HG03139 (cell line): Measurements from ENCODE around the gene CCDC146.
A peak's percentile ranks its signal among the peaks of the same experiment; 100 is the strongest.
"Not testable (repeated sequence)": the region's sequence is repeated elsewhere in the genome, so short reads cannot be mapped to it uniquely, and the experiment has no call there.

Experiments used
- ATAC-seq: cut with Tn5 transposase; IDR thresholded peaks from one replicate; pipeline ENCODE4 v1.9.1; 2021; ENCODE audit not compliant: unreplicated experiment

CCDC146 gene

GRCh38 chr7:77138668-77139067 lies 16.3 kb downstream of the CCDC146 start:
- ATAC-seq, result not testable (repeated sequence)

- ATAC-seq, result not testable (repeated sequence)
Observed at GRCh38 chr7:77140291-77140690, 17.9 kb downstream of the CCDC146 start.

- not testable (repeated sequence) for ATAC-seq
Observed at GRCh38 chr7:77152232-77152631, 29.8 kb downstream of the CCDC146 start.

GRCh38 chr7:77154917-77155464 lies 32.6 kb downstream of the CCDC146 start:
- ATAC-seq, result peak; percentile 39

GRCh38 chr7:77155601-77156377 lies 33.4 kb downstream of the CCDC146 start:
- not testable (repeated sequence) for ATAC-seq

GRCh38 chr7:77157034-77157433 lies 34.6 kb downstream of the CCDC146 start:
- peak; percentile 67 for ATAC-seq

GRCh38 chr7:77157446-77157845 lies 35.0 kb downstream of the CCDC146 start:
- peak; percentile 59 for ATAC-seq

- not testable (repeated sequence) for ATAC-seq
Observed at GRCh38 chr7:77171073-77171472, 48.7 kb downstream of the CCDC146 start.

GRCh38 chr7:77172437-77173172 lies 50.2 kb downstream of the CCDC146 start:
- not testable (repeated sequence) for ATAC-seq

- ATAC-seq, result not testable (repeated sequence)
Observed at GRCh38 chr7:77174418-77174817, 52.0 kb downstream of the CCDC146 start.

- ATAC-seq, result not testable (repeated sequence)
Observed at GRCh38 chr7:77175274-77175800, 52.9 kb downstream of the CCDC146 start.

GRCh38 chr7:77177321-77177904 lies 55.0 kb downstream of the CCDC146 start:
- not testable (repeated sequence) for ATAC-seq

GRCh38 chr7:77178024-77178423 lies 55.6 kb downstream of the CCDC146 start:
- ATAC-seq, result not testable (repeated sequence)

GRCh38 chr7:77181015-77181595 lies 58.7 kb downstream of the CCDC146 start:
- no peak for ATAC-seq

GRCh38 chr7:77181734-77182133 lies 59.3 kb downstream of the CCDC146 start:
- no peak for ATAC-seq

- ATAC-seq, result no peak
Observed at GRCh38 chr7:77182261-77182660, 59.8 kb downstream of the CCDC146 start.

GRCh38 chr7:77184463-77184862 lies 62.0 kb downstream of the CCDC146 start:
- no peak for ATAC-seq

- ATAC-seq, result no peak
Observed at GRCh38 chr7:77184990-77185389, 62.6 kb downstream of the CCDC146 start.

- ATAC-seq, result no peak
Observed at GRCh38 chr7:77185866-77186265, 63.5 kb downstream of the CCDC146 start.

- no peak for ATAC-seq
Observed at GRCh38 chr7:77188731-77189437, 66.5 kb downstream of the CCDC146 start.
